ENCODE measurements around the gene PUS7. TPM values are rescaled to one million over a fixed set of nuclear protein-coding genes. Genes with fewer than 3 reads are reported as not detected.
"Not testable (repeated sequence)": the region's sequence is repeated elsewhere in the genome, so short reads cannot be mapped to it uniquely, and the experiment has no call there.

PUS7 gene
- total and polyA plus RNA-seq, 8 donors: 10.3 to 34.1 (median 28.1) TPM

GRCh38 chr7:105530126-105530525, 8.1 kb upstream of the PUS7 start:
- H3K27me3 ChIP-seq: no peaks in the 10 kb centered on the region
- TF ChIP-seq, protein P1, sequence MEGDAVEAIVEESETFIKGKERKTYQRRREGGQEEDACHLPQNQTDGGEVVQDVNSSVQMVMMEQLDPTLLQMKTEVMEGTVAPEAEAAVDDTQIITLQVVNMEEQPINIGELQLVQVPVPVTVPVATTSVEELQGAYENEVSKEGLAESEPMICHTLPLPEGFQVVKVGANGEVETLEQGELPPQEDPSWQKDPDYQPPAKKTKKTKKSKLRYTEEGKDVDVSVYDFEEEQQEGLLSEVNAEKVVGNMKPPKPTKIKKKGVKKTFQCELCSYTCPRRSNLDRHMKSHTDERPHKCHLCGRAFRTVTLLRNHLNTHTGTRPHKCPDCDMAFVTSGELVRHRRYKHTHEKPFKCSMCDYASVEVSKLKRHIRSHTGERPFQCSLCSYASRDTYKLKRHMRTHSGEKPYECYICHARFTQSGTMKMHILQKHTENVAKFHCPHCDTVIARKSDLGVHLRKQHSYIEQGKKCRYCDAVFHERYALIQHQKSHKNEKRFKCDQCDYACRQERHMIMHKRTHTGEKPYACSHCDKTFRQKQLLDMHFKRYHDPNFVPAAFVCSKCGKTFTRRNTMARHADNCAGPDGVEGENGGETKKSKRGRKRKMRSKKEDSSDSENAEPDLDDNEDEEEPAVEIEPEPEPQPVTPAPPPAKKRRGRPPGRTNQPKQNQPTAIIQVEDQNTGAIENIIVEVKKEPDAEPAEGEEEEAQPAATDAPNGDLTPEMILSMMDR (IDR thresholded peaks at IDR 0.05): no peak
- no peaks in the 10 kb centered on the region for H3K9me3 ChIP-seq
- H3K4me1 ChIP-seq: peaks cover 7 to 22% of the 10 kb centered on the region in 2 donors
- ATAC-seq: no peak
- intact Hi-C loops (cut with DNase I): no loop called here
- DNase-seq: no peak
- H3K27ac ChIP-seq: no peak overlapping the region
- H3K36me3 ChIP-seq: no peaks in the 10 kb centered on the region
- no peak overlapping the region for H3K4me3 ChIP-seq

DNA sequence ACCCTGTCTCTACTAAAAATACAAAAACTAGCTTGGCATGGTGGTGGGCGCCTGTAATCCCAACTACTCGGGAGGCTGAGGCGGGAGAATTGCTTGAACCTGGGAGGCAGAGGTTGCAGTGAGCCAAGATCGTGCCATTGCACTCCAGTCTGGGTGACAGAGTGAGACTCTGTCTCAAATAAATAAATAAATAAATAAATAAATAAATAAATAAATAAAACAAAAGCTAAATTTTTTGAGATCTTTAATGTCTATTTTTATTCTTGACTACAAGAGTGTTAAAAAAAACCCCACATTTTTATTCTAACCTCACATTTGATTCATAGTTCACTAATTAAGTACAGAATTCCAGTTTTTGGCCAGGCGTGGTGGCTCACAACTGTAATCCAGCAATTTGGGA, 5.7 kb upstream of the PUS7 start:
- H3K4me1 ChIP-seq; DNase-seq; H3K4me3 ChIP-seq; H3K36me3 ChIP-seq; H3K9me3 ChIP-seq; ATAC-seq; H3K27me3 ChIP-seq; intact Hi-C loops (cut with DNase I); H3K27ac ChIP-seq: not testable (repeated sequence)

DNA sequence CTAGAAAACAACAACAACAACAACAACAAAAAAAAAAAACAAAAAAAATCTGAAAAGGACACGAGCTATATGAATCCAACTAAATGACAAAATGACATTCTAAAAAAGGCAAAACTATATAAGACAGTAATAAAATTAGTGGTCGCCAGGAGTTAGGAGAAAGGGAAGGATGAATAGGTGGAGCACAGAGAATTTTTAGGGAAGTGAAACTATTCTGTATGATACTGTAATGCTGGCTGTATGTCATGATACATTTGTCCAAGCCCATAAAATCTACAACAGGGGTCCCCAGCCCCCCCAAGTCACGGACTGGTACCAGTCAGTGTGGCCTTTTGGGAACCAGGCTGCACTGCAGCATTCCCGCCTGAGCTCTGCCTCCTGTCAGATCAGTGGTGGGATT, 2.8 kb upstream of the PUS7 start:
- no peaks in the 10 kb centered on the region for H3K27me3 ChIP-seq
- peaks cover 9 to 17% of the 10 kb centered on the region in 2 donors for H3K4me1 ChIP-seq
- DNase-seq (no peak), ATAC-seq (no peak)
- H3K36me3 ChIP-seq: no peaks in the 10 kb centered on the region
- TF ChIP-seq, protein P1 (IDR thresholded peaks at IDR 0.05): no peak
- H3K27ac ChIP-seq: no peak overlapping the region
- no peaks in the 10 kb centered on the region for H3K9me3 ChIP-seq
- H3K4me3 ChIP-seq: no peak overlapping the region
- intact Hi-C loops (cut with DNase I): no loop called here

DNA sequence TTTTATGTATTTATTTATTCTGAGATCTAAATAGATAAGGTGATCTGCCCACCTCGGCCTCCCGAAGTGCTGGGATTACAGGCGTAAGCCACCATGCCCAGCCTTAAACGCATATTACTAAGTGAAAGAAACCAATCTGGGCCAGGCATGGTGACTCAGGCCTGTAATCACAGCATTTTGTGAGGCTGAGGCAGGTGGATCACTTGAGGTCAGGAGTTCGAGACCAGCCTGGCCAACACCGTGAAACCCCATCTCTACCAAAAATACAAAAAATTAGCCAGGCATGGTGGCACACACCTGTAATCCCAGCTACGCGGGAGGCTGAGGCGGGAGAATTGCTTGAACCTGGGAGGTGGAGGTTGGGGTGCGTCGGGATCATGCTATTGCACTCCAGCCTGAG, 2.4 kb upstream of the PUS7 start:
- DNase-seq; H3K27ac ChIP-seq; H3K4me3 ChIP-seq; H3K36me3 ChIP-seq; ATAC-seq; H3K9me3 ChIP-seq; H3K27me3 ChIP-seq; intact Hi-C loops (cut with DNase I): not testable (repeated sequence)
- H3K4me1 ChIP-seq: peaks cover 9 to 17% of the 10 kb centered on the region in 2 donors

DNA sequence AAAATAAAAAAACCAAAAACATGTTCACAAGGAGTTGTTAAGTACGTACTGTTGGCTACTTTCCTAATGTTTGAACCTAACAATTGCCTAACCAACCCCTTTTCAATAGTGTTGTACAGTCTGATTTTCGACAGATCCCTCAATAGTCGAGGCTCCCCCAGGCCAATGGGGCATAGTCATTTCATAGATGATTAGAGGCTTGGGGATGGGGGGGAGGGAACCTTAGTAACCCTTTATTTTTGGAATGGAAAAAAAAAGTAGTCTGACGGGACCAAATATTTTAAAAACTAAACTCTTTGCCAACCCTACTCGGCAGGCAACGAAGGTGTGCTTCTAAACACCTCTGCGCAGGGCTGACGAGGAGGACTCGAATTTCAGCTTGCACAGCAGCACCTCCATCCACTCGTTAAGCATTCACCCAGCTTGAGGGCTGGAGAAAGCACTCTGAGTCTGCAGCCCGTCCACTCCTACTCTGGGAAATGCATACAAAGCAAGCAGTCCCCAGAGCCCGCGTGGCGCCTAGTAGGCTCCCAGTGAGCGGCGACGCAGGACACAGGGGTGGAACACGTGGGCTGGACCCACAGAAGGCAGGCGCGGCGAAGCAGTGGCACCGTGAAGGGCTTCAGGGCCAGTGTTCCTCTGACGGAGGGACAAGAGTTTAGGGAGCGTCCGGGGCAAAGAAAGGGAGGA, 899 bp downstream of the PUS7 start:
- Histone ChIP-seq H3K9me3 (no peaks in the 10 kb centered on the region), H3K4me3 (peak overlapping the region; percentile 68 to 73), H3K36me3 (no peaks in the 10 kb centered on the region), H3K4me1 (peaks cover 9 to 17% of the 10 kb centered on the region in 2 donors), H3K27ac (peak overlapping the region; percentile 88), H3K27me3 (no peaks in the 10 kb centered on the region)
- ATAC-seq (peak; percentile 74), DNase-seq (peak; percentile 65 to 89 (median 72))
- TF ChIP-seq, protein P1 (IDR thresholded peaks at IDR 0.05): no peak
- intact Hi-C loops (cut with DNase I): no loop called here

DNA sequence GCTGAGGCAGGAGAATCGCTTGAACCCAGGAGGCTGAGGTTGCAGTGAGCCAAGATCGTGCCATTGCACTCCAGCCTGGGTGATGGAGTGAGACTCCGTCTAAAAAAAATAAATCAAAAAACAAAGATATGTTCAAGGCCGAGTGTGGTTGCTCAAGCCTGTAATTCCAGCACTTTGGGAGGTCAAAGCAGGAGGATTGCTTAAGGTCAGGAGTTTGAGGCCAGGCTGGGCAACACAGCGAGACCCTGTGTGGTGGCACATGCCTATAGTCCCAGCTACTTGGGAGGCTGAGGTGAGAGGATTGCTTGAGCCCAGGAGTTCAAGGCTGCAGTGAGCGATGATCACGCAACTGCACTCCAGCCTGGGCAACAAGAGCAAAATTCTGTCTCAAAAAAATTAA, 1.5 kb downstream of the PUS7 start:
- H3K4me3 ChIP-seq: peak overlapping the region in 1 of 2 donors; percentile 73
- ATAC-seq; intact Hi-C loops (cut with DNase I): not testable (repeated sequence)

GRCh38 chr7:105519353-105519752, 2.7 kb downstream of the PUS7 start:
- DNase-seq (no peak), ATAC-seq (no peak)
- no peak overlapping the region for H3K4me3 ChIP-seq
- no peak overlapping the region for H3K27ac ChIP-seq
- intact Hi-C loops (cut with DNase I): no loop called here
- peaks cover 9 to 17% of the 10 kb centered on the region in 2 donors for H3K4me1 ChIP-seq
- H3K27me3 ChIP-seq: no peaks in the 10 kb centered on the region
- no peaks in the 10 kb centered on the region for H3K36me3 ChIP-seq
- TF ChIP-seq, protein P1 (IDR thresholded peaks at IDR 0.05): no peak
- no peaks in the 10 kb centered on the region for H3K9me3 ChIP-seq

More for the DNA sequence above, 1.5 kb downstream of the PUS7 start:
- not testable (repeated sequence) for H3K27me3 ChIP-seq, H3K9me3 ChIP-seq, H3K36me3 ChIP-seq, H3K27ac ChIP-seq, DNase-seq
- H3K4me1 ChIP-seq: peaks cover 9 to 17% of the 10 kb centered on the region in 2 donors

- H3K4me1 ChIP-seq; H3K36me3 ChIP-seq; ATAC-seq; H3K9me3 ChIP-seq; H3K4me3 ChIP-seq; H3K27ac ChIP-seq; intact Hi-C loops (cut with DNase I); DNase-seq; H3K27me3 ChIP-seq: not testable (repeated sequence)
Observed at GRCh38 chr7:105515610-105516009, 6.5 kb downstream of the PUS7 start.

All from left lung (tissue), 10 donors.